PC-9 (cell line): Measurements from ENCODE around the gene WDFY1. TPM values are rescaled to one million over a fixed set of nuclear protein-coding genes. Genes with fewer than 3 reads are reported as not detected.

Experiments
- BruUV-seq: library from RNA; stranded (reverse); fragments of 400-500 nt; replicated peaks from 2 replicates; lab custom pipeline; 2021; lab: Mats Ljungman, UMichigan
- CTCF ChIA-PET: fragments of 300-600 bp; sonication (Branson Sonifier 250); formaldehyde crosslinking; loops from one replicate; lab custom pipeline; 2022; ENCODE audit warnings: antibody characterized with exemption; lab: Charles Lee
- POLR2A ChIA-PET: fragments of 300-600 bp; sonication (Branson Sonifier 250); formaldehyde crosslinking; loops from one replicate; lab custom pipeline; 2022; ENCODE audit warnings: antibody characterized with exemption; ENCODE audit not compliant: unreplicated experiment; lab: Charles Lee
- DNase-seq, 2 experiments: peaks; one replicate each; pipeline versions ENCODE4 v3.0.0 to v3.0.0-alpha.2; 2015 to 2022; ENCODE audit warnings: mixed read lengths in 1 of 2
- H2AFZ ChIP-seq: fragments of 200-600 bp; sonication (generic); 2 replicates; pipeline ENCODE4 v1.8.1; 2017; ENCODE audit warnings: antibody characterized with exemption
- H3F3A ChIP-seq: fragments of 200-600 bp; sonication (generic); 2 replicates; pipeline ENCODE4 v1.8.1; 2017; ENCODE audit warnings: antibody characterized with exemption, mild to moderate bottlenecking, low read depth; ENCODE audit not compliant: insufficient read depth
- H3K27ac ChIP-seq: fragments of 200-600 bp; sonication (generic); 2 replicates; pipeline ENCODE4 v1.6.1; 2016; ENCODE audit warnings: mixed run types
- H3K27me3 ChIP-seq: fragments of 200-600 bp; sonication (generic); 2 replicates; pipeline ENCODE4 v1.6.1; 2016; ENCODE audit warnings: low read depth, mixed run types; ENCODE audit not compliant: insufficient read depth
- H3K36me3 ChIP-seq: fragments of 200-600 bp; sonication (generic); 2 replicates; pipeline ENCODE4 v1.6.1; 2016; ENCODE audit warnings: low read depth, mixed run types
- H3K4me1 ChIP-seq: fragments of 200-600 bp; sonication (generic); replicated peaks from 2 replicates; pipeline ENCODE4 v1.6.1; 2016; ENCODE audit warnings: mixed run types; ENCODE audit not compliant: insufficient read depth
- H3K4me2 ChIP-seq: fragments of 200-600 bp; sonication (generic); 2 replicates; pipeline ENCODE4 v1.6.1; 2017; ENCODE audit warnings: mixed run types
- H3K4me3 ChIP-seq: fragments of 200-600 bp; sonication (generic); 2 replicates; pipeline ENCODE4 v1.6.1; 2016; ENCODE audit warnings: mixed run types
- H3K79me2 ChIP-seq: fragments of 200-600 bp; sonication (generic); 2 replicates; pipeline ENCODE4 v1.6.1; 2017; ENCODE audit warnings: low read depth, mixed run types
- H3K9me2 ChIP-seq: fragments of 200-600 bp; sonication (generic); 2 replicates; pipeline ENCODE4 v1.8.1; 2017; ENCODE audit warnings: mild to moderate bottlenecking; ENCODE audit not compliant: insufficient read depth
- H3K9me3 ChIP-seq: fragments of 200-600 bp; sonication (generic); 2 replicates; pipeline ENCODE4 v1.8.1; 2016; ENCODE audit warnings: low read depth; ENCODE audit not compliant: insufficient read depth
- H4K20me1 ChIP-seq: fragments of 200-600 bp; sonication (generic); 2 replicates; pipeline ENCODE4 v1.8.1; 2017; ENCODE audit not compliant: insufficient read depth
- CTCF ChIP-seq: fragments of 200-600 bp; sonication (generic); conservative IDR thresholded peaks from 2 replicates; pipeline ENCODE4 v1.6.1; 2017; ENCODE audit warnings: mixed run types, antibody characterized with exemption, mild to moderate bottlenecking, moderate library complexity
- EZH2 ChIP-seq: fragments of 200-600 bp; sonication (generic); IDR thresholded peaks from 2 replicates; pipeline ENCODE4 v1.8.0; 2017; ENCODE audit warnings: antibody characterized with exemption, low read depth
- intact Hi-C: fragments of 100-400 bp; cut with micrococcal nuclease; formaldehyde crosslinking; loops from one replicate; pipeline ENCODE4 v1.10.0; 2022; ENCODE audit not compliant: unreplicated experiment
- total RNA-seq: library from RNA; stranded (reverse); gene quantifications from 2 replicates; pipeline ENCODE4 v1.2.3, GENCODE V29; 2021

WDFY1 gene
- total RNA-seq, 1 experiment from 2014 or later: 81.9 TPM

DNA sequence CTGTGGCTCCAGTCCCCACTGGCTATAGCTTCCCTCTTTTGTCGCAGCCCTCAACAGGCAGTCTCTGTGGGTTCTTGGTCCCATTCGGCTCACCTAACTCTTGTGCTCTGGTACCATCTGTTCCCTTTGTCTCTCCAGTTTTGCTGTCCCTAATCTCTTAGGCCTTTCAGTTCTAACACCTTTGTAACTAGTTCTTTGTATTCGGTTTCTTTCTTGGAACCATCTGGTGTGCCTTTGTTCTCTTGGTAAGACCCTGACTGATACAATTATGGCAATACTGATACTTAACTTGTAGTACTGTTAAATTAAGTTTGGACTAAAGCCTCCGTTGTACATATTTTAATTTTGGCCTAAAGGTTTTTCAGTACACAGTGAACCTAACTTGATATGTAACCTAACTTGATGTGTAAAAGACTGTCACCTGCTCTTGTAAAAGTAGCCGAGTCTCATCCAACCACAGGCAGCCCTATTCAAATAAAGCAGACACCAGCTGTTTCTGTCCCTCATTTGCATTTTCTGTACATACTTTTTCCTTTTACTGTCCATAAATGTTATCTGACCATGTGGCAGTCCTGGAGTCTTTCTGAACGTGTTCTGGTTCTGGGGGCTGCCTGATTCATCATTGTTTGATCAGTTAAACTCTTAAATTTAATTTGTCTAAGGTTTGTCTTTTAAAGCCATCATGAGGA lies 7.3 kb upstream of the WDFY1 start:
- no peak for DNase-seq
- Histone ChIP-seq H3K79me2 (peaks cover 2% of the 10 kb centered on the region), H3K4me3 (no peak overlapping the region), H3K9me2 (no peaks in the 10 kb centered on the region), H2AFZ (no peak overlapping the region), H3K4me2 (no peak overlapping the region), H3K27me3 (no peaks in the 10 kb centered on the region), H4K20me1 (no peaks in the 10 kb centered on the region), H3K27ac (no peak overlapping the region), H3K9me3 (no peaks in the 10 kb centered on the region), H3K4me1 (peaks cover 18% of the 10 kb centered on the region), H3F3A (peaks cover 25% of the 10 kb centered on the region; the same call in 1 of the 2 replicates), H3K36me3 (no peaks in the 10 kb centered on the region)
- no TSS peak for BruUV-seq
- intact Hi-C loops: loop anchor here (10.0 kb wide), 2 partner anchors 488 to 1248 kb away; no protein-coding TSS in a partner anchor
- ChIA-PET POLR2A (no interaction called here), CTCF (no interaction called here)
- no peak for TF ChIP-seq CTCF
- no peak for TF ChIP-seq EZH2

- intact Hi-C loops: loop anchor here (10.0 kb wide), 2 partner anchors 486 to 1246 kb away; no protein-coding TSS in a partner anchor
- ChIA-PET CTCF (no interaction called here), POLR2A (interaction anchor here (0.7 kb wide), 2 partner anchors 10 to 153 kb away, joined by 3 to 12 read pairs; no protein-coding TSS in a partner anchor)
- H4K20me1 ChIP-seq: no peaks in the 10 kb centered on the region
- 0 out of 2 replicates have a peak overlapping the region, but pooled peaks have one; percentile 1 for H2AFZ ChIP-seq
- H3K79me2 ChIP-seq: no peaks in the 10 kb centered on the region
- no peaks in the 10 kb centered on the region for H3K9me2 ChIP-seq
- BruUV-seq: no TSS peak
- no peaks in the 10 kb centered on the region for H3K27me3 ChIP-seq
- H3K4me1 ChIP-seq: peaks cover 14% of the 10 kb centered on the region
- no peaks in the 10 kb centered on the region for H3K9me3 ChIP-seq
- peaks cover 13% of the 10 kb centered on the region; the same call in 1 of the 2 replicates for H3F3A ChIP-seq
- peak in 1 of 2 experiments; percentile 47 for DNase-seq
- H3K27ac ChIP-seq: no peak overlapping the region
- H3K4me3 ChIP-seq: no peak overlapping the region
- H3K36me3 ChIP-seq: no peaks in the 10 kb centered on the region
- H3K4me2 ChIP-seq: 0 out of 2 replicates have a peak overlapping the region, but pooled peaks have one; percentile 4
- TF ChIP-seq CTCF: no peak
- TF ChIP-seq EZH2: no peak
These were observed 5.6 kb upstream of the WDFY1 start for GRCh38 chr2:223950448-223951347.

DNA sequence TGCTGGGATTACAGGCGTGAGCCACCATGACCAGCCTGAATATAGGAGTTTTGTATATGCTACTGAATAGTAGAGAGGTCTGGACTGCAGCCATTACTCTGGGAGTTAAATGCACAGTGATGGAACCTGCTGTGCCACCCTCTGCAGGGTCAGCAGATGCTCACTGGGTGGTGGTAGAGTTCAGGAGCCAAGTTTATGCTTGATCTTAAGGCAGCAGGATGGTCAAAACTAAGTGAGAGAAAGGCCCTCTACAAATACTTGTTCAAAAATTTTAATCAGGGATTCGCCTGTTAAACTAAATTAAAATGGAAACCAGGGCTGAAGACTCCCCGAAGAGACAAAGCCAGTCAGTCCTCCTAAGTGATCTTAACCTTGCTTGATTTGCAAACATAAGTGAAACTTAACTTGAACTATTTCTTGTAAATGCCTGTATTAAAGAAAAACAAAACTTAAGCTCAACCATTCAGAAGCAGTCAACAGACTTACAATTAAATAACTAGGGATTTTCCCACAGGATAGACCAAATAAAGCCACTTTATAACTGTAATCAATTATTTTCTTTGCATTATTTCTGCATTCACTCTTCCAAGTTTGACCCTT lies 4.2 kb upstream of the WDFY1 start:
- no peaks in the 10 kb centered on the region for H4K20me1 ChIP-seq
- ChIA-PET POLR2A (no interaction called here), CTCF (interaction anchor here (0.7 kb wide), 1 partner anchor 189 kb away, joined by 5 read pairs; no protein-coding TSS in a partner anchor)
- peaks cover 18% of the 10 kb centered on the region for H3K4me1 ChIP-seq
- no peaks in the 10 kb centered on the region for H3K9me3 ChIP-seq
- no peaks in the 10 kb centered on the region for H3K9me2 ChIP-seq
- peaks cover 7% of the 10 kb centered on the region for H3K79me2 ChIP-seq
- intact Hi-C loops: loop anchor here (10.0 kb wide), 1 partner anchor 635 kb away; the partner anchor contains the start of gene CUL3
- no peaks in the 10 kb centered on the region for H3K27me3 ChIP-seq
- H3K4me3 ChIP-seq: no peak overlapping the region
- no peaks in the 10 kb centered on the region for H3K36me3 ChIP-seq
- no peak overlapping the region for H3K4me2 ChIP-seq
- peaks cover 13% of the 10 kb centered on the region; the same call in 1 of the 2 replicates for H3F3A ChIP-seq
- DNase-seq: no peak
- no peak overlapping the region for H3K27ac ChIP-seq
- no TSS peak for BruUV-seq
- H2AFZ ChIP-seq: no peak overlapping the region
- no peak for TF ChIP-seq EZH2
- no peak for TF ChIP-seq CTCF
